Uterus (tissue), 4 donors: Measurements from ENCODE around the gene SACM1L. TPM values are rescaled to one million over a fixed set of nuclear protein-coding genes. Genes with fewer than 3 reads are reported as not detected.
"Not testable (repeated sequence)": the region's sequence is repeated elsewhere in the genome, so short reads cannot be mapped to it uniquely, and the experiment has no call there.

Source experiments
- DNase-seq, 2 donors: peaks; one replicate each; pipeline ENCODE4 v3.0.0-alpha.2; 2019 to 2020
- H3K27ac ChIP-seq, 2 donors: fragments of 200-600 bp; sonication (generic); 1 replicate in 1 of 2; 2 replicates in 1 of 2; pipeline ENCODE4 v1.5.1; 2016 to 2018
- H3K27me3 ChIP-seq, 2 donors: fragments of 200-600 bp; sonication (generic); one replicate each; pipeline ENCODE4 v1.5.1; 2018 to 2019; ENCODE audit warnings: control low read depth in 1 of 2
- H3K36me3 ChIP-seq, 2 donors: fragments of 200-600 bp; sonication (generic); one replicate each; pipeline ENCODE4 v1.5.1; 2019; ENCODE audit warnings: control low read depth in 1 of 2
- H3K4me1 ChIP-seq, 2 donors: fragments of 200-600 bp; sonication (generic); one replicate each; pipeline ENCODE4 v1.5.1; 2018 to 2019; ENCODE audit warnings: control low read depth in 1 of 2
- H3K4me3 ChIP-seq, 2 donors: fragments of 200-600 bp; sonication (generic); 1 replicate in 1 of 2; 2 replicates in 1 of 2; pipeline ENCODE4 v1.5.1; 2018 to 2019; ENCODE audit warnings: mild to moderate bottlenecking in 1 of 2
- H3K9me3 ChIP-seq, 2 donors: fragments of 200-600 bp; sonication (generic); one replicate each; pipeline ENCODE4 v1.5.1; 2019; ENCODE audit warnings: control low read depth in 1 of 2
- CTCF ChIP-seq, 4 experiments: fragments of 200-600 bp in 2 of 4; fragments of 450-650 bp in 2 of 4; sonication (generic) in 2 of 4; IDR thresholded peaks; one replicate each; pipeline ENCODE4 v1.5.1; 2016 to 2019; ENCODE audit warnings: antibody characterized with exemption in 4 of 4, mild to moderate bottlenecking in 2 of 4, moderate library complexity in 1 of 4
- POLR2A ChIP-seq, 2 donors: fragments of 450-650 bp; IDR thresholded peaks; one replicate each; pipeline ENCODE4 v1.6.1; 2016; ENCODE audit warnings: antibody characterized with exemption in 2 of 2, mild to moderate bottlenecking in 1 of 2, moderate library complexity in 1 of 2
- intact Hi-C: fragments of 100-400 bp; cut with DNase I; formaldehyde crosslinking; loops from one replicate; pipeline ENCODE4 v1.15.1; 2023; ENCODE audit warnings: low total_unique reads
- total RNA-seq, 4 donors: library from RNA; depleted of rRNA in 3 of 4; stranded (reverse); fragments of >200 nt in 3 of 4; gene quantifications; one replicate each; pipeline versions ENCODE4 v1.1.0 to v1.2.4, GENCODE V29; 2014 to 2023
- donor health status: DM: yes; HTN: yes; CAD: no.

The SACM1L gene
- total RNA-seq, 4 donors from 2014 or later, result 24.3 to 83.0 (median 68.7) TPM

- intact Hi-C loops, result no loop called here
- H3K9me3 ChIP-seq, result no peaks in the 10 kb centered on the region
- no peak for DNase-seq
- no peak for TF ChIP-seq CTCF (IDR thresholded peaks at IDR 0.05)
- no peak for TF ChIP-seq POLR2A (IDR thresholded peaks at IDR 0.05)
- H3K27ac ChIP-seq, result no peak overlapping the region
- no peaks in the 10 kb centered on the region for H3K27me3 ChIP-seq
- H3K36me3 ChIP-seq, result no peaks in the 10 kb centered on the region
- no peak overlapping the region for H3K4me3 ChIP-seq
- H3K4me1 ChIP-seq, result no peaks in the 10 kb centered on the region
These were observed 6.9 kb upstream of the SACM1L start for GRCh38 chr3:45682311-45682710.

- TF ChIP-seq POLR2A (IDR thresholded peaks at IDR 0.05) (no peak), CTCF (IDR thresholded peaks at IDR 0.05) (no peak)
- H3K4me3 ChIP-seq, result no peak overlapping the region
- H3K27ac ChIP-seq, result no peak overlapping the region
- no peaks in the 10 kb centered on the region for H3K9me3 ChIP-seq
- H3K36me3 ChIP-seq, result no peaks in the 10 kb centered on the region
- H3K27me3 ChIP-seq, result no peaks in the 10 kb centered on the region
- intact Hi-C loops, result no loop called here
- H3K4me1 ChIP-seq, result no peaks in the 10 kb centered on the region
- no peak for DNase-seq
These were observed 6.4 kb upstream of the SACM1L start for GRCh38 chr3:45682786-45683185.

- Histone ChIP-seq H3K4me3 (no peak overlapping the region), H3K36me3 (no peaks in the 10 kb centered on the region), H3K27ac (peak overlapping the region in 1 of 2 donors; percentile 36), H3K27me3 (no peaks in the 10 kb centered on the region), H3K4me1 (no peaks in the 10 kb centered on the region), H3K9me3 (no peaks in the 10 kb centered on the region)
- intact Hi-C loops, result no loop called here
- TF ChIP-seq CTCF (IDR thresholded peaks at IDR 0.05), result no peak
- no peak for TF ChIP-seq POLR2A (IDR thresholded peaks at IDR 0.05)
- DNase-seq, result no peak
These were observed 5.5 kb upstream of the SACM1L start for GRCh38 chr3:45683417-45684326.

- DNase-seq, result no peak
These were observed 4.8 kb upstream of the SACM1L start for GRCh38 chr3:45684327-45684892.

GRCh38 chr3:45685722-45686121, 3.5 kb upstream of the SACM1L start:
- H3K9me3 ChIP-seq, H3K27ac ChIP-seq, H3K36me3 ChIP-seq, DNase-seq, H3K27me3 ChIP-seq, intact Hi-C loops, H3K4me3 ChIP-seq, H3K4me1 ChIP-seq: not testable (repeated sequence)

More at GRCh38 chr3:45684327-45684892, 4.8 kb upstream of the SACM1L start:
- intact Hi-C loops, result no loop called here
- TF ChIP-seq POLR2A (IDR thresholded peaks at IDR 0.05) (no peak), CTCF (IDR thresholded peaks at IDR 0.05) (no peak)
- no peaks in the 10 kb centered on the region for H3K9me3 ChIP-seq
- no peaks in the 10 kb centered on the region for H3K4me1 ChIP-seq
- H3K27ac ChIP-seq, result peak overlapping the region in 1 of 2 donors; percentile 36
- H3K27me3 ChIP-seq, result no peaks in the 10 kb centered on the region
- no peaks in the 10 kb centered on the region for H3K36me3 ChIP-seq
- no peak overlapping the region for H3K4me3 ChIP-seq
